Progenitor cell of endocrine pancreas (in vitro differentiated cells): ENCODE measurements around the gene FRY. TPM values are rescaled to one million over a fixed set of nuclear protein-coding genes. Genes with fewer than 3 reads are reported as not detected.
"Not testable (repeated sequence)": the region's sequence is repeated elsewhere in the genome, so short reads cannot be mapped to it uniquely, and the experiment has no call there.

Experiments
- DNase-seq: peaks from one replicate; pipeline ENCODE4 v3.0.0; 2021; ENCODE audit warnings: low spot score; ENCODE audit not compliant: unreplicated experiment
- H3K27ac Mint-ChIP-seq: 2 replicates; pipeline ENCODE4 v1.8.0; 2021; ENCODE audit warnings: mild to moderate bottlenecking, moderate library complexity, mixed read lengths
- H3K27me3 Mint-ChIP-seq: 2 replicates; pipeline ENCODE4 v1.8.0; 2021; ENCODE audit warnings: mixed read lengths
- H3K36me3 Mint-ChIP-seq: 2 replicates; pipeline ENCODE4 v1.8.0; 2022; ENCODE audit warnings: mixed read lengths; ENCODE audit not compliant: insufficient read depth
- H3K4me1 Mint-ChIP-seq: 2 replicates; pipeline ENCODE4 v1.8.0; 2021; ENCODE audit warnings: low read depth, mixed read lengths
- H3K4me3 Mint-ChIP-seq: 2 replicates; pipeline ENCODE4 v1.8.0; 2021; ENCODE audit warnings: low read depth, mild to moderate bottlenecking, moderate library complexity, mixed read lengths
- H3K9me3 Mint-ChIP-seq: 2 replicates; pipeline ENCODE4 v1.8.0; 2021; ENCODE audit warnings: low read depth, mixed read lengths
- total RNA-seq: library from RNA; stranded (reverse); gene quantifications from 2 replicates; pipeline ENCODE4 v1.2.1, GENCODE V29; 2021
- TF ChIP-seq, protein P1 (sequence below): fragments of 200-600 bp; sonication (generic); IDR thresholded peaks from one replicate; pipeline ENCODE4 v1.5.0; 2021; ENCODE audit warnings: antibody characterized with exemption, mild to moderate bottlenecking; ENCODE audit not compliant: unreplicated experiment

Gene FRY
- total RNA-seq, 1 donor from 2014 or later = 14.3 TPM

DNA sequence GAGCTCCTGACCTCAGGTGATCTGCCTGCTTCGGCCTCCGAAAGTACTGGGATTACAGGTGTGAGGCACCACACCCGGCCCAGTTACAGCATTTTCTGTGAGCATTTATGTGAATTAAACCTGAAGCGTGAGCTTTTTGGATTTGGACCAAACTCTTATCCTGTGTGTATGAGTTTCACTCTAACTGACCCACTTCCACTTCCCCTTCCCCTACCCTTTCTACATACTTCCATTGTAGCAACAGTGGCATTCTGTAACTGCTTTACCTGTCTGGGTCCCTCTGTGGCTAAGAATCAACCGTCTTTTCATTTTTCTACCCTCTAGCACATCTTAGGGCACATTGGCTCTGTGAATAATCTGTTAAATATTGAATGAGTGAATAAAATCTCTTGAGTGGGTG is 16.2 kb downstream of the FRY start:
- H3K4me3 Mint-ChIP-seq = no peak overlapping the region
- peaks cover 1% of the 10 kb centered on the region for H3K9me3 Mint-ChIP-seq
- H3K4me1 Mint-ChIP-seq = peaks cover 15% of the 10 kb centered on the region
- H3K36me3 Mint-ChIP-seq = no peaks in the 10 kb centered on the region
- DNase-seq = no peak
- H3K27ac Mint-ChIP-seq = peak overlapping the region; percentile 57
- H3K27me3 Mint-ChIP-seq = no peaks in the 10 kb centered on the region
- TF ChIP-seq, protein P1, sequence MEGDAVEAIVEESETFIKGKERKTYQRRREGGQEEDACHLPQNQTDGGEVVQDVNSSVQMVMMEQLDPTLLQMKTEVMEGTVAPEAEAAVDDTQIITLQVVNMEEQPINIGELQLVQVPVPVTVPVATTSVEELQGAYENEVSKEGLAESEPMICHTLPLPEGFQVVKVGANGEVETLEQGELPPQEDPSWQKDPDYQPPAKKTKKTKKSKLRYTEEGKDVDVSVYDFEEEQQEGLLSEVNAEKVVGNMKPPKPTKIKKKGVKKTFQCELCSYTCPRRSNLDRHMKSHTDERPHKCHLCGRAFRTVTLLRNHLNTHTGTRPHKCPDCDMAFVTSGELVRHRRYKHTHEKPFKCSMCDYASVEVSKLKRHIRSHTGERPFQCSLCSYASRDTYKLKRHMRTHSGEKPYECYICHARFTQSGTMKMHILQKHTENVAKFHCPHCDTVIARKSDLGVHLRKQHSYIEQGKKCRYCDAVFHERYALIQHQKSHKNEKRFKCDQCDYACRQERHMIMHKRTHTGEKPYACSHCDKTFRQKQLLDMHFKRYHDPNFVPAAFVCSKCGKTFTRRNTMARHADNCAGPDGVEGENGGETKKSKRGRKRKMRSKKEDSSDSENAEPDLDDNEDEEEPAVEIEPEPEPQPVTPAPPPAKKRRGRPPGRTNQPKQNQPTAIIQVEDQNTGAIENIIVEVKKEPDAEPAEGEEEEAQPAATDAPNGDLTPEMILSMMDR = no peak

DNA sequence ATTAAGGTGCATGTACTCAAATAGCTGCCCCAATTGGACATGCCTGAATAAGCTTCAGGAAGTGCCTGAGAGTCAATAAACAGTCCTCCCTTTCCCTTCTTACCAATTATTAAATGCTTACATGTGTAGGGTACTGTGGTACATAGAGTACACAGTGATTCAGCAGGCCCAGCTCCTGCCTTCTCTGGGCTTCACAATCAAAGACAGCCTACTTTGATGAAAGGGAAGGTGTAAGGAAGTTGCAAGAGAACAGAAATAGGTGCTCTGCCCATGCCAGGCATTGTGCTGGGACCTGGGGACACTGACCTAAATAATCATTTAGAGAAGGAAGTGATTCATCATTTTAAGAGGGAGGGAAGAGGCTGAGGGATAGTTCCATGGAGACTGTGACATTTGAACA is 17.2 kb downstream of the FRY start:
- Mint-ChIP-seq H3K9me3 (no peaks in the 10 kb centered on the region), H3K27ac (no peak overlapping the region), H3K36me3 (no peaks in the 10 kb centered on the region), H3K4me3 (no peak overlapping the region), H3K4me1 (peaks cover 15% of the 10 kb centered on the region), H3K27me3 (no peaks in the 10 kb centered on the region)
- TF ChIP-seq, protein P1 = no peak
- DNase-seq = no peak

GRCh38 chr13:32051156-32051555 is 19.6 kb downstream of the FRY start:
- Mint-ChIP-seq H3K27me3 (no peaks in the 10 kb centered on the region), H3K4me3 (no peak overlapping the region), H3K27ac (no peak overlapping the region)

DNA sequence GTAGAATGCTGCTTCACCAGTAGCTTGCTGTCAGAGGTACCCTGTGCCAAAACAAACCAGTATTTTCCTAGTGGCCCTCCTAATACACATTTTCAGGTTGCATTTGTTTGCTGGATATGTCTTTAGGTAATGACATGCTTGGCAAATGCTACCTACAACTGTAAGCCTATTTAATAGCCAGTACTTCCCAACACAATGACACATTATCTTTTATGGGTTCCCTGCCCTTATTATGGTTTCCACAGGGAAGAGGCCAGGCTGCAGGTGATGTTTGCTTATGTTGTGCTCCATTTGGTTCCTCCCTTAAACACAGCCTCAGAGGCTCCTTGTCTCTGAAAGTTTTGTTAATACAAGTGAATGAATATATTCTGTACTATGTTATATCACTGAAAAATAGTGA is 24.7 kb downstream of the FRY start:
- Mint-ChIP-seq H3K9me3 (no peaks in the 10 kb centered on the region), H3K4me3 (no peak overlapping the region), H3K36me3 (no peaks in the 10 kb centered on the region), H3K4me1 (peaks cover 19% of the 10 kb centered on the region), H3K27me3 (no peaks in the 10 kb centered on the region), H3K27ac (no peak overlapping the region)
- TF ChIP-seq, protein P1 = no peak
- no peak for DNase-seq

More at GRCh38 chr13:32051156-32051555, 19.6 kb downstream of the FRY start:
- H3K36me3 Mint-ChIP-seq = no peaks in the 10 kb centered on the region
- DNase-seq = no peak
- H3K4me1 Mint-ChIP-seq = peaks cover 14% of the 10 kb centered on the region
- TF ChIP-seq, protein P1 = no peak
- H3K9me3 Mint-ChIP-seq = no peaks in the 10 kb centered on the region

DNA sequence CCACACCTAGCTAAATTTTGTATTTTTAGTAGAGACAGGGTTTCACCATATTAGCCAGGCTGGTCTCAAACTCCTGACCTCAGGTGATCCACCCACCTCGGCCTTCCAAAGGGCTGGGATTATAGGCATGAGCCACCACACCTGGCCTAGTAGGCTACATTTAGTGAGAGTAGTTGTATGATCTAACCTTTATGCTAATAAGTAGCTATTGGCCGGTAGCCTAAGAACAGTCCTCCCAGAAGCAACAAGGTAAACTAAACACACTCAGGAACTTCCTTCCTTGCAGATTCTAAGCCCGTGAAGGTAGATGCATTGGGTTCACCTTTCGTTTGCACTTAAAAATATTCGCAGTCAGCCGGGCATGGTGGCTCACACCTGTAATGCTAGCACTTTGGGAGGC is 25.8 kb downstream of the FRY start:
- H3K27me3 Mint-ChIP-seq, H3K36me3 Mint-ChIP-seq, H3K9me3 Mint-ChIP-seq, DNase-seq, H3K27ac Mint-ChIP-seq, H3K4me3 Mint-ChIP-seq: not testable (repeated sequence)
- H3K4me1 Mint-ChIP-seq = peaks cover 21% of the 10 kb centered on the region

DNA sequence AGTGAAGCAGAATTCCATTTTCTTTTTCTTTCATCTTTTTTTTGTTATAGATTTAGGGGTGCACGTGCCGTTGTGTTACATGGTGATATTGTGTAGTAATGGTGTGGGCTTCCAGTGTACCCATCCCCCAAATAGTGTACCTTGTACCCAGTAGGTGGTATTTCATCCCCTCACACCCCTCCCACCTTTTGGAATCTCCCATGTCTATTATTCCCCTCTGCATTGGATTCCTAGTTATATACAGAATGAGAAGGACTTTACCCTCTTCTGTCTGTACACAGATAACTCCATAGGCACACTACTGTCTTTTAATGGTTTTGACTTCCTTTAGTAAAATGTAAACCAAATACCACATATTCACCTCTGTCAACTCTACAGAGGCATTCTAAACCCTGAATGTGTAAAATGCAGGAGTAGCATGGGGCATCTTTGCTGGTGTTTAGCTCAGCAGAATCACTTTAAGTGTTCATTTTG is 28.0 kb downstream of the FRY start:
- no peak overlapping the region for H3K27ac Mint-ChIP-seq
- peaks cover 21% of the 10 kb centered on the region for H3K4me1 Mint-ChIP-seq
- H3K9me3 Mint-ChIP-seq = no peaks in the 10 kb centered on the region
- TF ChIP-seq, protein P1 = no peak
- no peaks in the 10 kb centered on the region for H3K27me3 Mint-ChIP-seq
- no peaks in the 10 kb centered on the region for H3K36me3 Mint-ChIP-seq
- DNase-seq = no peak
- H3K4me3 Mint-ChIP-seq = no peak overlapping the region
